ENCODE measurements around the gene NLN.
"Not testable (repeated sequence)": the region's sequence is repeated elsewhere in the genome, so short reads cannot be mapped to it uniquely, and the experiment has no call there.

NLN gene

GRCh38 chr5:65832603-65833228 is 110.7 kb downstream of the NLN start:
- no peak for DNase-seq (ENCODE audit: low read depth)

GRCh38 chr5:65833780-65834179 is 111.8 kb downstream of the NLN start:
- no peak for DNase-seq (ENCODE audit: low read depth)

GRCh38 chr5:65834306-65834705 is 112.3 kb downstream of the NLN start:
- DNase-seq (ENCODE audit: low read depth) = no peak

GRCh38 chr5:65835191-65835590 is 113.2 kb downstream of the NLN start:
- DNase-seq (ENCODE audit: low read depth) = no peak

DNA sequence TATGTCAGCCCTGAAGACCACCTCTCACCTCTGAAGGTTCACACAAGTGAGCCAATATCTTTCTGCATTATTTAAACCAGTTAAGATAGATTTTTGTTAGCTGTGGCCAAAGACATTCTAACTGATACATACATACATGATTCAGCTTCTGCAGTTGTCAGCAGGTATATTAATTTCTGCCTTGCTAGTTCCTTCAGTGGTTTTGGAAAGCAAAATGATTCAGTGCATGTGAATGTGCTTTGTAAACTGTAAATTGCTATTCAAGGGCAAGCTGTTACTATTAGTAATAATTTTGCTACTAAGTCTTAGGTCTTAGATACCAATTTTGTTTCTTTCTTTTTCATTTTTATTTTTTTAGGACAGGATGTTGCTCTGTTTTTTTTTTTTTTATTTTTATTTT is 115.1 kb downstream of the NLN start:
- no peak for DNase-seq (ENCODE audit: low read depth)

DNA sequence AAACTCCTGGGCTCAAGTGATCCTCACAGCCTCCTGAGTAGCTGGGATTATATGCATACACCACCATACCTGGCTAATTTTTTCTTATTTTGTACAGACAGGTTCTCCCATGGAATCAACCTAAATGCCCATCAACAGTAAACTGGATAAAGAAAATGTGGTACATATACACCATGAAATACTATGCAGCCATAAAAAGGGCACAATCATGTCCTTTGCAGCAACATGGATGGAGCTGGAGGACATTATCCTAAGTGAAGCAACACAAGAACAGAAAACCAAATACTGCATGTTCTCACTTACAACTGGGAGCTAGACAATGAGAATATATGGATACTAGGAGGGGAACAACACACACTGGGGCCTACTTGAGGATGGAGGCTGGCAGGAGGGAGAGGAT is 117.2 kb downstream of the NLN start:
- not testable (repeated sequence) for DNase-seq (ENCODE audit: low read depth)

DNA sequence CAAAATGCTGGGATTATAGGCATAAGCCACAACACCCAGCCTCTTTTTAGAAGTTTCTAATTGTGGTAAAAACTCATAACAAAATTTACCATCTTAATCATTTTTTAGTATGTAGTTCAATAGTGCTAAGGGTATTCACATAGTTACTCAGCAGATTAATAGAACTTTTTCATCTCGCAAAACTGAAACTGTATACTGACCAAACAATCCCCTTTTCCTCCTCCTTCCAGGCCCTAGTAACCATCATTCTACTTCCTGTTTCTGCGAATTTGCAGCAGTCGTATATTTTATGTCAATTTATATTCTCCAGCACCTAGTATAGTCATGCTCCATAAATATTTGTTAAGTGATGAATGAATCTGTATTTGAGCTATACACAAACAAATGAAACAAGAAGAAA is 118.1 kb downstream of the NLN start:
- DNase-seq (ENCODE audit: low read depth) = no peak

DNA sequence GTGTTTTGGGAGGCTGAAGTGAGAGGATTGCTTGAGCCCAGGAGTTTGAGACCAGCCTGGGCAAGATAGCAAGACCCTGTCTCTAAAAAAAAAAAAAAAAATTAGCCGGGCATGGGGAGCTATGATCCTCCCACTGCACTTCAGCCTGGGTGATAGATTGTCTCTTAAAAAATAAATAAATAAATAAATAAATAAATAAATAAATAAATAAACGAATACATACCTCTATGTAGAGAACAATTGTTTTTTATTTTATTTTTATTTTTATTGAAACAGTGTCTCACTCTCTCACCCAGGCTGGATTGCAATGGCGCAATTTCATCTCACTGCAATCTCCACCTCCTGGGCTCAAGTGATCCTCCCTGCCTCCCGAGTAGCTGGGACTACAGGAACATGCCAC is 122.8 kb downstream of the NLN start:
- DNase-seq (ENCODE audit: low read depth) = not testable (repeated sequence)

GRCh38 chr5:65846101-65846500 is 124.1 kb downstream of the NLN start:
- no peak for DNase-seq (ENCODE audit: low read depth)

DNA sequence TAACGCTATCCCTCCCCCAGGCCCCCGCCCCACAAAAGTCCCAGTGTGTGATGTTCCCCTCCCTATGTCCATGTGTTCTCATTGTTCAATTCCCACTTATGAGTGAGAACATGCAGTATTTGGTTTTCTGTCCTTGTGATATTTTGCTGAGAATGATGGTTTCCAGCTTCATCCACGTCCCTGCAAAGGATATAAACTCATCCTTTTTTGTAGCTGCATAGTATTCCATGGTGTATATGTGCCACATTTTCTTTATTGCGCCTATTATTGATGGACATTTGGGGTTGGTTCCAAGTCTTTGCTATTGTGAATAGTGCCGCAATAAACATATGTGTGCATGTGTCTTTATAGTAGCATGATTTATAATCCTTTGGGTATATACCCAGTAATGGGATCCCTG is 125.0 kb downstream of the NLN start:
- DNase-seq (ENCODE audit: low read depth) = not testable (repeated sequence)

DNA sequence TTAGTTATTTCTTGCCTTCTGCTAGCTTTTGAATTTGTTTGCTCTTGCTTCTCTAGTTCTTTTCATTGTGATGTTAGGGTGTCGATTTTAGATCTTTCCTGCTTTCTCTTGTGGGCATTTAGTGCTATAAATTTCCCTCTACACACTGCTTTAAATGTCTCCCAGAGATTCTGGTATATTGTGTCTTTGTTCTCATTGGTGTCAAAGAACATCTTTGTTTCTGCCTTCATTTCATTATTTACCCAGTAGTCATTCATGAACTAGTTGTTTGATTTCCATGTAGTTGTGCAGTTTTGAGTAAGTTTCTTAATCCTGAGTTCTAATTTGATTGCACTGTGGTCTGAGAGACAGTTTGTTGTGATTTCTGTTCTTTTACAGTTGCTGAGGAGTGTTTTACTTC is 127.9 kb downstream of the NLN start:
- not testable (repeated sequence) for DNase-seq (ENCODE audit: low read depth)

GRCh38 chr5:65854925-65855324 is 132.9 kb downstream of the NLN start:
- DNase-seq (ENCODE audit: low read depth) = no peak

GRCh38 chr5:65855766-65856315 is 133.8 kb downstream of the NLN start:
- DNase-seq (ENCODE audit: low read depth) = no peak

DNA sequence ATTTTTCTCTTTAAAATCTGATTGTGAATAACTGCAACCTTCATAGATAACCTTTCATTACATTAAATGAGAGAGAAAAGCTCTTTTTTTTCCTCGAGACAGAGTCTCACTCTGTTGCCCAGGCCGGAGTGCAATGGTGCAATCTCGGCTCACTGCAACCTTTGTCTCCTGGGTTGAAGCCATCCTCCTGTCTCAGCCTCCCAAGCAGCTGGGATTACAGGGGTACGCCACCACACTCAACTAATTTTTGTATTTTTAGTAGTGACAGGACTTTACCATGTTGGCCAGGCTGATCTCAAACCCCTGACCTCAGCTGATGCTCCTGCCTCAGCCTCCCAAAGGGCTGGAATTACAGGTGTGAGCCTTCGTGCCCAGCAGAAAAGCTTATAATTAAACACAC is 134.5 kb downstream of the NLN start:
- DNase-seq (ENCODE audit: low read depth) = no peak

DNA sequence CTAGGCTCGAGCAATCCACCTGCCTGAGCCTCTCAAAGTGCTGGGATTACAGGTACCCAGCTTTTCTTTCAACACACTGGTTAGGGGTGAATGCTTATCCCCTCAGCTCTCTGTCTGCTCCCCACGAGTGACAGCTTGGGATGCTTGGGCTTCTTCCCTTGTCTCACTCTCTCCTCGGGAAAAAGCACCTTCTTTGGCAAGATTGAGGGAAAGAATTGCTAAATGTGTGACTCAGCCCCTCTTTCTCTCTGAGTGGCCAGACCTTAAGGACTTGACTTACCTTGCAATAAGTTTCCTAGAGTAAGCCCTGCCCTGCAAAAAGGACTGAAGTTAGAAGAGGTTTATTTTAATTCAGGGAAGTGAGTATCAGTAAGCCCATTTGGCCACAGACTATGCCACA is 136.3 kb downstream of the NLN start:
- no peak for DNase-seq (ENCODE audit: low read depth)

GRCh38 chr5:65861830-65862241 is 139.8 kb downstream of the NLN start:
- DNase-seq (ENCODE audit: low read depth) = no peak

DNA sequence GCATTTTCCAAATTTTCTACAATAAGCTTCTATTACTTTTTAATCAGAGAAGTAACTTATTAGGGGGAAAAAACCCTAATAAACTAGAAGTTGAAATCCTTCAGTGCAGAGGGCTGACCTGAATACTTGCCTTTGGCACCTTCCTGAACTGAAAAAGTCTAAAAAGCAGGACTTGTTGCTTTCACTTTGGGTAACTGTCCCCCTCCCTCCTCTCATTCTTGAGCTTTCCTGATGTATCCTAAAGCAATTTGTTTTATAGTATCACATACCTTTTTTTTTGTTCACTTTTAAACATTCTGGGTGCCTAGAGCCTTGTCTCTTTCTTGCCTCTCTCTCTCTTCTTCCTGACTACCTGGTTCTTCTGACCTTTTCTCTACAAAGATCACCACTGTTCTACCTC is 140.4 kb downstream of the NLN start:
- DNase-seq (ENCODE audit: low read depth) = no peak

DNA sequence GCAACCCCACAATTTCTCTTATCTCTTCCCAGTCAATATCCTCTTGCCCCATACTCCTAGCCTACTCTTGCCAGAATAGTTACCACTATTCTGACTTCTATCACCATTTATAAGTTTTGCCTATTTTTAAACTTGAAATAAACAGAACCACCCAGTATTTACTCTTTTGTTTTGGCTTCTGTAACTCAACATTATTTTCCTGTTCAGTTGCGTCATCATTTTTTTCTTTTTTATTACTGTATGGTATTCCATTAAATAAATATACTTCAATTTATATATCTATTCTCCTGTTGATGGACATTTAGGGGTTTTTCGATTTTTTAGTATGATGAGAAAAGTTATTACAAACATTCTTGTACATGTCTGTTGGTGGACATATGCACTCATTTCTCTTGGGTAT is 141.7 kb downstream of the NLN start:
- no peak for DNase-seq (ENCODE audit: low read depth)

DNA sequence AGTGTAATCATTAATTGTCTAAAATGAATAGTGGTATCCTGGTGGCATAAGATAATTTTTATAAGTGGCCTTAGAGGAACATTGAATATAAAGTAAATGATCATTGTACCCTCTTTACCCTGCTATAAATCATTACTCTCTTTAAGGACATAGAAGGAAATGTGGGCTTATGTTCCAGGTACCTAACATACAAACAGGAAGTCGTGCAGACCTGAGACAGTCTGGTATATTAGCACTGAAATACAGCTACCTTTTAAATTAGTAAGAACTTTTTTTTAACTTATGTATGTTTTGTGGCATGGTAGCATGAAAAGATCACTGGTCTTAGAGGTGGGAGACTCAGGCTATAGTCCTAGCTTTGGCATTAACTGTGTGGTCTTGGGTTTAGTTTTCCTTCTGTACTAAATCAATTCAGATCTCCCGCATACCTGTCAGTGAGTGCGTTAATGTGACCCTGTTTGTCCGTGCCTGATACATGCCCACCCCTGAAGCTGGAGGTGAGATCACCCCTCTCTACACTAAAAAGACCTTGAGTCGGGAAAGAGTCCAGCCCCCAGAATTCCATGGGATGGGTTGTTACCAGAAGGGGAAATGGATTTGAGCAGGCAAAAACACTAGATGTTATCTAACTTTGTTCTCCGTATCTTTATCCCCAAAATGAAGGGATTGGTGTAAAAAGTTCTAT is 145.0 kb downstream of the NLN start:
- no peak for DNase-seq (ENCODE audit: low read depth)

GRCh38 chr5:65867542-65868195 is 145.7 kb downstream of the NLN start:
- DNase-seq (ENCODE audit: low read depth) = no peak

DNA sequence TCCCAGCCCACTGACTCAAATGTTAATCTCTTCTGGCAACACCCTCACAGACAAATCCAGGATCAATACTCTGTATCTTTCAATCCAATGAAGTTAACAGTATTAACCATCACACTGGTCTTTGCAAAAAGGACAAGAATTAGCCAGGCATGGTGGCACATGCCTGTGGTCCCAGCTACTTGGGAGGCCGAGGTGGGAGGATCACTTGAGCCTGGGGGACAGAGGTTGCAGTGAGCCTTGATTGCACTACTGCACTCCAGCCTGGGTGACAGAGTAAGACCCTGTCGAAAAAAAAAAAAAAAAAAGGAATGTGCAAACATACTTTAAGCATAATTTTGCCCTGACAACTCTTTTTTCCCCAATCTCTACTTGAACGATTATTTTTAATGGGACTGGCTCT is 146.5 kb downstream of the NLN start:
- no peak for DNase-seq (ENCODE audit: low read depth)

DNA sequence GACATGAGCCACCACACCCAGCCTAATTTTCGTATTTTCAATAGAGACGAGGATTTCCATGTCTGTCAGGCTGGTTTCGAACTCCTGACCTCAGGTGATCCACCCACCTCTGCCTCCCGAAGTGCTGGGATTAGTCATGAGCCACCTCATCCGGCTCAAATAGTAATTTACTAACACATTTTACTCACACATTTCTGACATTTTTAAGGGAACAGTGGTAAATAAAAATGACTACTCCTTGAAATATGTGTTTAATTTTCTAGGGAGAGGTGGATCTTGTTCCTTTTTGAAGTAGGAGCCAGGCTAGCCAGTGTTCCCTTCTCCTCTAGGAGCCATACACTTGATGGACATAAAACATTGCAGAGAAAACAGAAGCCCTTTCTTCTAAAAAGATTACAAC is 149.2 kb downstream of the NLN start:
- DNase-seq (ENCODE audit: low read depth) = no peak

DNA sequence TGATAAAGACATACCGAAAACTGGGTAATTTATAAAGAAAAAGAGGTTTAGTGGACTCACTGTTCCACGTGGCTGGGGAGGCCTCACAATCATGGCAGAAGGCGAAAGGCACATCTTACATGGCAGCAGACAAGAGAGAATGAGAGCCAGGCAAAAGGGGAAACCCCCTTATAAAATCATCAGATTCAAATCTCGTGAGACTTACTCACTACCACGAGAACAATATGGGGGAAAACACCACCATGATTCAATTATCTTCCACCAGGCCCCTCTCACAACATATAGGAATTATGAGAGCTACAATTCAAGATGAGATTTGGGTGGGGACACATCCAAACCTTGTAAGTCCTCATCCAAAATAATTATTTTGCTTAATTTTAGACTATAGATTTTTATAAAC is 149.8 kb downstream of the NLN start:
- DNase-seq (ENCODE audit: low read depth) = not testable (repeated sequence)

Measured in stimulated activated CD8-positive, alpha-beta memory T cell treated with anti-CD3 and anti-CD28 coated beads, Interleukin-12 subunit alpha, Interleukin-12 subunit beta, amount 100 ng/mL, for 1 hour (primary cell).